GM20000 (cell line): Measurements from ENCODE around the gene ARHGAP26.

Source experiments
- DNase-seq: peaks from one replicate; pipeline ENCODE4 v3.0.0; 2012; ENCODE audit warnings: low spot score
- CTCF ChIP-seq: IDR thresholded peaks from 2 replicates; pipeline ENCODE4 v1.5.1; 2012; ENCODE audit warnings: mild to moderate bottlenecking, control low read depth; ENCODE audit errors: extremely low read depth, missing control alignments

Gene ARHGAP26

DNA sequence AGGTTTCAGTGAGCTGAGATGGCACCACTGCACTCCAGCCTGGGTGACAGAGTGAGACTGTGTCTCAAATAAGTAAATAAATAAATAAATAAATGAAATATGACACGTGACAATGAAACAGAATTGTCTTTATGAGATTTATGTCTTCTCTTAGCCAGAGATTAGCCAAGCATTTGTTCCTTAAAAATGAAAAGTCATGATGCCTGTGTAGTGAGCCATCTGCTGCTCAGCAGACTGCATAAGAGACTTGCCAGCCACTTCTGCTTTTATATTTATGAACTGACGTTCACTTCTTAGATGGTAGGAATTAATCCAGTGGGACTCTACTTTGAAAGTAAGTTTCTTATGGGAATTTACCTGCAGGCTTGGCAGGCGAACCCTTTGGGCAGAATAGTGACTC lies 405.9 kb downstream of the ARHGAP26 start:
- TF ChIP-seq CTCF, result no peak
- no peak for DNase-seq

DNA sequence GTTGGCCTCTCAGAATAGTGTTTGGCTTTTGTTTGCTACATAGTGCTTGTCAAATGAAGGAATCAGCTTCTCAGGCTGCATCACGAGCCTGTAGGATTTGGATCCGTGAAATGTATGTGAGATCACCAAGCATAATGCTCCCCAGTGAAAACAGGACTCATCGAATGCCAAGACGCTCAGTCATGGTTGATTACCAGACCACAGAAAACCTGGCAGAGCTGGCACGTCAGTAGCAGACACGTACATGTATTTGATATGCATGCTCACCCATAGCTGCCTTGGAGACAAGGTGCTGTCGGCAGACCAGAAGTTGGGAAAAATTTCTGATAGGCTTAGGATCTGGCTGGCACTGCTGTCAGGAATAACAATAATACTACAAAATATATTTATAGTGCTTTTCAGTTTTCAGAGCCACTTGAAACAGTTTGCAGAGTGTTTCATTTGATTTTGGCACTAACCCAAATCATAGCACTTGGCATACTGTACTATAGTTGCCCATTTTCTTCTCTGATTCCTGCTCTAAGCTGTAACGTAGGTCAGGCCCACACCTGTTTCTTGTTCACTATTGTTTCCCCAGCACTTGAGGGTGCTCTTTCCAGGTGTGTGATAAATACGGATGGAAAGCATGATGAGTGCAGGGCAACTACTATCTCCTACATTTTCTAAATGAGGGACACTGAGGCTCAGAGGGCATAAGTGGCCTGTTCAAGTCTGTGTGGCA lies 407.2 kb downstream of the ARHGAP26 start:
- no peak for TF ChIP-seq CTCF
- no peak for DNase-seq

DNA sequence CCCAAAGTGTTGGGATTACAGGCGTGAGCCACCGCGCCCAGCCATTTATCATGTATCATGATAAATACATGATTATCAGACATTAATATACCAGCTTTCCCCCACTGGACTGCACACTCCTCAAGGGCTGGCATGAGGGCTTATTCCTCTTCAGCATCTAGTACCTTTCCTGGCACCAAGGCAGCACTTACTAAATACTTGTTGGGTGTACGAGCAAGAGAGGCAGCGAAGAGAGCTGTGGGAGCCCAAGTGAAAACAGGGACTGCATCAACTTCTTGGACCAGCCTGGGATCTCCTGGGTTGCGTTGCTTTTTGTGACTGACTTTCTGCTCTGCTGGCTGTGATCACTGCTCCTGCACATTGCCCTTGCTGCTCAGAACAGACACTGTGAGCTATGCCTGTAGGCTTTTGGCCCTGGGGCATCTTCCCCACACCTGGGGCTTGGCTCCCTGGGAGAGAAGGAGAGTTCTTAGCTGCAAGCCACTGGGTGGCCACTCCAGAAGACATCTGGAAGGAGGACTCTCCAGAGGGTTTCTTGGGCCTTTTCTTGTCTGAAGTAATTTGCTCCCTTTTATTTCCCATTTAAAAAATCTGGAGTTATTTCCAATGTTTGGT lies 409.1 kb downstream of the ARHGAP26 start:
- no peak for TF ChIP-seq CTCF
- no peak for DNase-seq

GRCh38 chr5:143180751-143181150 lies 410.6 kb downstream of the ARHGAP26 start:
- TF ChIP-seq CTCF, result no peak
- no peak for DNase-seq

DNA sequence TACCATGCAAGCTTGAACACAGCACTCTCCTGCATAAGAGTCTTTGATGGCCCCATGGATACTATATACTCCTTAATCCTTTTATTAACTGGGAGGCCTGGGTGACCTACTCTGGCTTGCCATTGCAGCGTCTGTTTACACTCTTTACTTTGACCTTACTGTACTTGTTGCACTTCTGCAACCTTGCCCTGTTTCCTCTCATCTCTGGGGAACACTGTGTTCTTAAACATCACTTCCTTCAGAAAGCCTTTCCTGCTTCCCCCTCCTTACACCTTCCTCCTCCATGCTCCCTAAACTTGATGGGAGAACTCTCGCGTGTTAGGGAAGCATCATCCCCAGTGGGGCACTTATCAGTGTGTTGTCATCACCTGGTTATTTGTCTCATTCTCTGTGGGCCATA lies 411.0 kb downstream of the ARHGAP26 start:
- TF ChIP-seq CTCF, result no peak
- DNase-seq, result no peak

GRCh38 chr5:143182106-143182505 lies 411.9 kb downstream of the ARHGAP26 start:
- no peak for DNase-seq
- no peak for TF ChIP-seq CTCF

- DNase-seq, result peak; percentile 50
- TF ChIP-seq CTCF, result no peak
Observed at GRCh38 chr5:143182901-143183820, 413.0 kb downstream of the ARHGAP26 start.
